Endothelial cell of umbilical vein (primary cell): ENCODE results near the gene NIPSNAP2.

ENCODE experiments used
- EZH2 ChIP-seq: IDR thresholded peaks from 2 replicates; pipeline ENCODE4 v1.6.1; 2012; ENCODE audit warnings: borderline replicate concordance, low read depth, mild to moderate bottlenecking, moderate library complexity, low read length, inconsistent platforms; ENCODE audit not compliant: severe bottlenecking
- FOS ChIP-seq: IDR thresholded peaks from 2 replicates; pipeline ENCODE4 v1.6.1; 2011; ENCODE audit warnings: mild to moderate bottlenecking, low read length, moderate library complexity, borderline replicate concordance; ENCODE audit not compliant: insufficient read depth
- GATA2 ChIP-seq: IDR thresholded peaks from 2 replicates; pipeline ENCODE4 v1.7.0; 2011; ENCODE audit warnings: low read depth, mild to moderate bottlenecking, moderate library complexity, mixed read lengths, low read length; ENCODE audit not compliant: insufficient read length, insufficient read depth
- JUN ChIP-seq: IDR thresholded peaks from 2 replicates; pipeline ENCODE4 v1.6.1; 2011; ENCODE audit warnings: borderline replicate concordance, low read depth; ENCODE audit not compliant: insufficient read length, insufficient read depth
- MYC ChIP-seq: IDR thresholded peaks from one replicate; pipeline ENCODE4 v1.6.1; 2011; ENCODE audit warnings: mild to moderate bottlenecking, low read depth, low read length
- POLR2A ChIP-seq: IDR thresholded peaks from 2 replicates; pipeline ENCODE4 v1.6.1; 2012; ENCODE audit warnings: low read depth, mild to moderate bottlenecking, control low read depth, low read length
- POLR2AphosphoS5 ChIP-seq: IDR thresholded peaks from 2 replicates; pipeline ENCODE4 v1.6.1; 2012; ENCODE audit warnings: low read depth, mild to moderate bottlenecking, control low read depth, low read length, moderate library complexity; ENCODE audit not compliant: insufficient read depth
- TF ChIP-seq, protein P1 (sequence below), 2 donors: IDR thresholded peaks; 1 replicate in 1 of 2; 2 replicates in 1 of 2; pipeline ENCODE4 v1.5.1; 2011; ENCODE audit warnings: low read length in 2 of 2, mild to moderate bottlenecking in 2 of 2, moderate library complexity in 2 of 2, control low read depth in 1 of 2, inconsistent platforms in 1 of 2, low read depth in 1 of 2; ENCODE audit not compliant: insufficient read depth in 1 of 2; ENCODE audit errors: extremely low read depth in 1 of 2
- TF ChIP-seq, protein P2 (sequence below): IDR thresholded peaks from 2 replicates; pipeline ENCODE4 v1.6.1; 2011; ENCODE audit not compliant: insufficient read depth, insufficient read length

DNA sequence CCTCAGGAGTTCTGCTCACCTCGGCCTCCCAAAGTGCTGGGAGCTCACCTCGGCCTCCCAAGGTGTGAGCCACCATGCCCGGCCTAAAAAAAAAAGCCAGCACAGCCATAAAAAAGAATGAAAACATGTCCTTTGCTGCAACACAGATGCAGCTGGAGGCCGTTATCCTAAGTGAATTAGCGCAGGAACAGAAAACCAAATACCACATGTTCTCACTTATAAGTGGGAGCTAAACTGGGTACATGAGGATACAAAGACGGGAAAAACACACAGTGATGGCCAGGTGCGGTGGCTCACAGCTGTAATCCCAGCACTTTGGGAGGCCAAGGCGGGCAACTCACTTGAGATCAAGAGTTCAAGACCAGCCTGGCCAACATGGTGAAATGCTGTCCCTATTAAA is 66.0 kb downstream of the NIPSNAP2 start:
- TF ChIP-seq POLR2AphosphoS5 (no peak), POLR2A (no peak), EZH2 (no peak), JUN (no peak), MYC (no peak), FOS (no peak), GATA2 (no peak)
- TF ChIP-seq, protein P1, sequence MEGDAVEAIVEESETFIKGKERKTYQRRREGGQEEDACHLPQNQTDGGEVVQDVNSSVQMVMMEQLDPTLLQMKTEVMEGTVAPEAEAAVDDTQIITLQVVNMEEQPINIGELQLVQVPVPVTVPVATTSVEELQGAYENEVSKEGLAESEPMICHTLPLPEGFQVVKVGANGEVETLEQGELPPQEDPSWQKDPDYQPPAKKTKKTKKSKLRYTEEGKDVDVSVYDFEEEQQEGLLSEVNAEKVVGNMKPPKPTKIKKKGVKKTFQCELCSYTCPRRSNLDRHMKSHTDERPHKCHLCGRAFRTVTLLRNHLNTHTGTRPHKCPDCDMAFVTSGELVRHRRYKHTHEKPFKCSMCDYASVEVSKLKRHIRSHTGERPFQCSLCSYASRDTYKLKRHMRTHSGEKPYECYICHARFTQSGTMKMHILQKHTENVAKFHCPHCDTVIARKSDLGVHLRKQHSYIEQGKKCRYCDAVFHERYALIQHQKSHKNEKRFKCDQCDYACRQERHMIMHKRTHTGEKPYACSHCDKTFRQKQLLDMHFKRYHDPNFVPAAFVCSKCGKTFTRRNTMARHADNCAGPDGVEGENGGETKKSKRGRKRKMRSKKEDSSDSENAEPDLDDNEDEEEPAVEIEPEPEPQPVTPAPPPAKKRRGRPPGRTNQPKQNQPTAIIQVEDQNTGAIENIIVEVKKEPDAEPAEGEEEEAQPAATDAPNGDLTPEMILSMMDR (IDR thresholded peaks at IDR 0.05; ENCODE audit: extremely low read depth in 1 of 2, insufficient read depth in 1 of 2, low read depth in 1 of 2, low read length in 2 of 2), result no peak
- TF ChIP-seq, protein P2, sequence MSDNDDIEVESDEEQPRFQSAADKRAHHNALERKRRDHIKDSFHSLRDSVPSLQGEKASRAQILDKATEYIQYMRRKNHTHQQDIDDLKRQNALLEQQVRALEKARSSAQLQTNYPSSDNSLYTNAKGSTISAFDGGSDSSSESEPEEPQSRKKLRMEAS, result no peak
